GM19397 (cell line): Measurements from ENCODE around the gene CCDC134.
"Not testable (repeated sequence)": the region's sequence is repeated elsewhere in the genome, so short reads cannot be mapped to it uniquely, and the experiment has no call there.

Experiments
- ATAC-seq: cut with Tn5 transposase; IDR thresholded peaks from one replicate; pipeline ENCODE4 v1.9.1; 2021; ENCODE audit warnings: mild to moderate bottlenecking, moderate library complexity; ENCODE audit not compliant: unreplicated experiment

CCDC134 gene

DNA sequence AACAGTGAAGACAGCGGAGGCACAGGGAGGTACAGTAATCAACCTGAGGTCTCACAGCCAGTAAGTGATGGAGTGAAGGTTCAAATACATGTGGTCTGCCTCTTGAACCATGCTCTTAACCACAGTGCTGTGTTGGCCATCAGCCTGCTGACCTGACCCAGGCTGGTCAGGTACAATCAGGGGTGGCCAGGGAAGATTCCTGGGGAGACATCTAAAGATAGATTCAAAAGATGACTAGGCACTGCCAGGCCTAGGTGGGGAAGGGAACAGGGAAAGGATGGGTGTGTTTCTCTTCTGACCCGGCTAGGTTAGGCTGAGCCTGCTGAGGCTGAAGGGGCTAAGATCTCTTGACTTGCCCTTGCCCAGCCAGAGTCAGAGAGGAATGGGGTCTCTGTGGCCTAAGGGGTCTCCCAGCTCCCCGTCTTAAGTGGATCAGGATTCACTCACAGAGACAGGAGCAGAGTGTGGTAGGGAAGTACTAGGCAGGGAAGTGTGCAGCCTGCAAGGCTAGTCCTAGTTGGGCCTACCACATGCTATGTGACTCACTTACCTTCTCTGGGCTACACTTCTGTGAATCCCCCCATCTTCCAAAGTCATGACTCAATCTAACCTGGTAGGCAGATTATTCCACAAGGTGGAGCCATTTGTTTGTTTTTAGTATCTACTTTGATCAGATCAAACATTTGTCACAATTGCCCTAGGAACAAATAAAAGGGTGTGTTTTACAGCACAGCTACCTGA is 22.0 kb downstream of the CCDC134 start:
- ATAC-seq: no peak

DNA sequence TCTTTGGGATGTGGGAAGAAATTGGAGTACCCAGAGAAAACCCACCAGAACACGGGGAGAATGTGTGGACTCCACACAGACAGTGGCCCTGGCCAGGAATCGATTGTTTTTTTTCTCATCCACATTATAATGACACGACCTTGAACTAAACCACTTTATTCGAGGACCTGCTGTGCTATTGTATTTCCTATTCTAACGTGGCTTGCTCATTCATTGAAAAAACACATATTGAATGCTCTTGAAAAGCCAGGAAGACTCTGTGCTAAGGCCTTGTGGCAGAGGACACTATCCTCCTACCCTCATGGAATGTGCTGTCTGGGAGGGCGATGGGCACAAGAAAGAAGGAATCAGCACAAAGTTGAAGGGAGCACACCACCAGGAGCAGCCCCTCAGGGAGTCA is 23.3 kb downstream of the CCDC134 start:
- no peak for ATAC-seq

DNA sequence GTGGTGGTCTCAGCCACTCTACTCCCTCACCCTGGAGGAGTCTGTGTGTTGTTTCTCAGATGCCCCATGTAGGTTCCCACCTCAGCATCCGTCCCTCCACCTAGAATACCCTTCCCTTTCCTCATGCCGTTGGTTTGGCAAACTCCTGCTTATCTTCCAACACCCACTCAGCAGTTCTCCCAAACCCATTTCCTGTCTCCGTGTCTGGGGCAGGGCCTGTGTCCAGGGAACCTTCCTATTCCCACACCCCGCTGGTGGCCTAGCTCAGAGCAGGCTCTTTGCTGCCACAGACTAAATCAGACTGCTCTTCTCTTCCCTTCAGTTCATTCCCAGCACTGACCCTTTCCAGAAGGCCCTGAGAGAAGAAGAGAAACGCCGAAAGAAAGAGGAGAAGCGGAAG is 24.9 kb downstream of the CCDC134 start:
- no peak for ATAC-seq

DNA sequence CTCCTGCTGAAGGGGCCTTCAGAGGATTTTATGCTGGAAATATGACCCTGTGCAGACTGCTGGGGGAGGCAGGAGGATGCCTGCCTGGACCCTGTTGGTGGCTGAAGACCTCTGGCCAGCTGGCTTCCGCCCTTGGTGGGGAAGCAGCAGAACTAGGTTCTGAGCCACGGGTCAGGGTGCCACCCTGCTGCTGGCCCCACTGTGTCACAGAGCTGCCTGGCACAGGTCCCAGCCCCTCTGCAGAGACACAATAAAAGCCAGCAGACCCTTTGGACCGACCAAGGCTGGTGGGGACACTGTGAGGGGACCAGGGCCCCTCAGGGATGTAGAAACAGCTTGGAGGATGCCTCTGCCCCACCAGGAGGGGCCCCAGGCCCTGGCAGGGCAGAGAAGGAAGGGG is 25.5 kb downstream of the CCDC134 start:
- ATAC-seq: no peak

DNA sequence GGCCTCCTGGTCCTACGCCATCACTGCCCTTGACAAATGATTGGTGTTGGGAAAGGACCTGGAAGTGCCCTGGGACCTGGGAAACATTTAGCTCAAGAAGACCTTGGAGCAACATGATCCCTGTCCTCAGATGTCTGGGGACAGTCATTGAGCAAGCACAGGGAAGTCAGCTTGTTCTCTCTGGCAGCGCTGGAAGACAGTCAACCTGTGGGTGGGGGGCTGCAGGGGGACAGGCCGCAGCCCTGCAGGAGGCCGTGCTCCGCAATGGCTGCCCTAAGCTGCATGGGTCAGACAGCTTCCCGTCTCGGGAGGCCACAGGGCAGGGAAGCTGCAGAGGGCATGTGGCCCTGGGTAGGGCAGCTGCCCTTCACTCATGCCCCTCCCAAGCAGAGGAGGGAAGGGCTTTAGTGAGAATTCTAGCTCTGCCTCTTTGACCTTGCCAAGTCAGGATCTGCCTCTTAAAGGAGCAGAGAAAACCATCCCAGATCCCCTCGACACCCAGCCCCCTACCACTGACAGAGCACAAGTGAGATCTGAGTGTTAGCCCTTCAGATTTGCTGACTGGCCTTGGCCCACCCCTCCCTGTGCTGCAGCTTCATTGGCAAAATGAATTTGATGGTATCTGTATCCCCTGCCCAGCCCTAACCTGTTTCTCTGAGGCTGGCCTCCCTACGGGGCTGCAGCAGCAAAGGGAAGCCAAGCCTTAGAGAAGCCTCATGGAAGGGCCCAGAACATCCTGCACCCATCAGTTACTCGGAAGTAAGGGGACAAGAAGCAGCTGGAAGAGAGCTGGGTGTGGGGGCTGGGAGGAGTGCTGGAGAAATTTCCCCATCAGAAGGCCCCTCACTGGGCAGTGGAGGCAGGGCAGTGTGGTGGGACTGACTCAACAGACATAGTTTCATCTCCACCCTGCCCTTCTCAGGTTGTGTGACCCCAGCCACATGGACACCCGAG is 26.2 kb downstream of the CCDC134 start:
- ATAC-seq: no peak

DNA sequence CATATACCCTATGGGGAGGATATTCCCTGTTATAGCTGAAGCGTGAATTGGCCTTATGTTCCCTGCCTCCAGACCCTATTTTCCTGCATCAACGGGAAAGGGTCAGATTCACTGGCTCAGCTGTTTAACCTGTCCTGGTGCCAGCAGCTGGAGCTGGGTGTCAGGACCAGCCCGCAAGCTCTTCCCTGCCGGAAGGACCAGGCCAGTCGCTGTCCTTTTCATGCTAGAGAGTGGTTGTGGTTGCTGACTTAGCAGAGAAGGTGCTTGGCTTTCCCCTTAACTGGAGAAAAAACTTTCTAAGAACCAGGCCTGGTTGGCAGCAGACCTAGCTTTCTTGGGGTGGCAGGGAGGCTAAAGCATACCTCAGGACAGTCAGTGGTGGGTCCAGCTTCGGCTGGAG is 27.2 kb downstream of the CCDC134 start:
- ATAC-seq: no peak

DNA sequence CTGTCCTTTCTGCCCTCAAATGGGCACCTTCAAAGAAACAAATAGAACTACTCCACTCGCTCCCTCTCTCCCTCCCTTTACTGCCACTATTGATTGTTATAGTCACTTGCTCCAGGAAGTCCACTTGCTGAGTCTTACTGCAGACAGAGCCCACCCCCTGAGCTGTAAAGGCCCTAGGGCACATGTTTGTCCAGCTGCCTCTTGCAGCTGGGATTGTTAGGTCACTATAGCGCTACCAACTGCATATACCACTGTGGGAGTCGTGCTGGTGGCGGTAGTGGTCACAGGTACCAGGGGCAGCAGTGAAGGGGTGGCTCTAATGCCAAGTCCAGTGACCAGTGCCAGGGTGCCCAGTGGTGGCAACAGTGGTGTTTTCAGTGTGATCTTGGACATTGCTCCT is 28.0 kb downstream of the CCDC134 start:
- ATAC-seq: no peak

DNA sequence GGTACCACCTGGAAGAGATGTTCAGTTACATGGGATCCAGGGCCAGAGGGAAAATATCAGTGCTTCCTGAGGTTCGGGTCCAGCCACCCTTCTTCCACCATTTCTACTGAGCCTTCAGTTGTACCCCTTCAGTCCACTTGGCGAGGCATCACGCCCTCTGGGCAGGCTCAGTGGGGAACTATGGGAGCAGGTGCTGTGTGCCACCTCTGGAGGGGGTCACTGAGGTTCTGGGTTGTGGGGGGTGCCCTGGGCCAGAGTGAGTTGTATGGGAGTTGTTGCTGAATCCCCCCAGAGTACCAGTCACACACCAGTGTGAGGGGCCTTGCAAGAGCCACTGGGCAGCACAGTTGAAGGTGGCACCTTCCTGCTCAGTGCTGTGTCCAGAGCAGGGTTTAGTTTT is 29.7 kb downstream of the CCDC134 start:
- ATAC-seq: no peak

DNA sequence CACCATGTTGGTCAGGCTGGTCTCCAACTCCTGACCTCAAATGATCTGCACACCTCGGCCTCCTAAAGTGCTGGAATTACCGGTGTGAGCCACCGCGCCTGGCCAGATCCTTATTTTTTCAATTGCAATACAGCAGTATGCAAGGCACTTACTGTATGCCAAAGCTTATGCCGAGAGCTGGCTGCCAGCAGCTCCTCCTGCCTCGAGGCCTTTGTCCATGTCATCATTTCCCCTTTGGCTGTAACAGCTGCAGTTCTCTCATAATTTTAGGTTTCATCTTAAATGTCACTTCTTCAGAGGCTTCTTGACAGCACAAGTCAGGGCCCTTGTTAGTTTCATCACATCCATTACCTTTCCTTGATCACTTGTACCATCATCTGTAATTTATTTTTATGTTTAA is 30.9 kb downstream of the CCDC134 start:
- no peak for ATAC-seq

DNA sequence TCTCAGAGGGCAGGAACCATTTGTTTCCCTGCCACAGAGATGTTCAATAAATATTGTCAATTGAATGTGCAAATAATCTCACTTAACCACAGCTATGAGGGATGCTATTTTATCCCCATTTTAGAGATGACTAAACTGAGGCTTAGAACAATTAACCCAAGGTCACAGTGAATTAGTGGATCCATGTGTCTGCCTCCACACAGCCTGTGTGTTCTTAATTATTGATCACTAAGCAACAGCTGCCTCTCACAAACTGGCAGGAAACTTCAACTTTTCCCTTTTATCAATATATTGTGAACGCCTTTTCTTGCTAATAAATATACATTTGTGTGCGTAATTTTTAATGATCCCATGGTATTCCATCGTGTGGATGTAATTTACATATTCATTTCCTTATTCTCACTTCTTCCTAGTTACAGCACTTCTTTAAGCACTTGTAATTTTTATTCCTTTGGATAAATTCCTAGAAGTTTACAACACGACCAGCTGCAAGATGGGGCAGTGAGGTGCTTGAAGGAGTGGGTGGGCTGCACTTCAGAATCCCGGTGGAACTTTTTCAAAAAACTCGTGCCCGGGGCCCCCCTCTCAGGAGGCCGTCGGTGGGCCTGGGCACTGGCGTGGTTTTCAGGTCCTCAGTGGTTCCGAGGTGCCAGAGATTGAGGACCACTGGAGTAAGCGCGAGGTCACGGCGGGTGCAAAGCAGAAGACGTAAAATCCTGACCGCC is 31.5 kb downstream of the CCDC134 start:
- no peak for ATAC-seq

DNA sequence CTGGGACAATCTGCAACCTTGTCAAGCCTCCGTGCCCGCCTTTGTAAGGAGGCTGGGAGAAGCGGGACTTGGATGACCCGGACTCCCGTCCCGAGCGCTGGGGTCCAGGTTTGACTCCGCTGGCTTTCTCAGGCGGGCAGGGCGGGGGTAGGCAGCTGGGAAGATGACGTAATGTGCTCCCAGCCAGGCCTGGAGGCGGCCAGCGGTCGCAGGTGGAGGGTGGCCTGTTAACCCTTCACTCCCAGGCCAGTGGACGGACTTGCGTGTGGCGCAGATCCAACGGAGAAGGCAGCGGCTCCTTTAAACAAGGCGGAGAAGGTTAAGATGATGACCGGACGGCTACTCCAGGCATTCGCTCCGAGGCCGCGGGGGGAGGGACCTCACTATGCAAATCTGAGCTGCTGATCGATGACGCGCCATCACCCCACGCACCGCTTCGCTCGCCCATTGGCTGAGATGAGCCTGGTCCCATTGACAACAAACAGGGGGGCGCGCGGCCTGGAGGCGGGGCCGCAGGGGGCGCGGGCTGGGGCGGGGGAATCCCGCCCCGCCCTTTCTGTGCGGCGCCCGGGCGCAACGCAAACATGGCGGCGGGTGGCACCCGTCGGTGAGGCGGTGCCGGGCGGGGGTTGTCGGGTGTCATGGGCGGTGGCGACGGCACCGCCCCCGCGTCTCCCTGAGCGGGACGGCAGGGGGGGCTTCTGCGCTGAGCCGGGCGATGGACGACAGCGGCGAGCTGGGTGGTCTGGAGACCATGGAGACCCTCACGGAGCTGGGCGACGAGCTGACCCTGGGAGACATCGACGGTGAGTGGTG is 32.3 kb downstream of the CCDC134 start, which contains the start of gene SREBF2:
Gene SREBF2 (plus strand): TSS at position 553 of the 816 bp plus-strand sequence. CDS start 166 bp downstream, at position 719.
- peak; percentile 85 for ATAC-seq

DNA sequence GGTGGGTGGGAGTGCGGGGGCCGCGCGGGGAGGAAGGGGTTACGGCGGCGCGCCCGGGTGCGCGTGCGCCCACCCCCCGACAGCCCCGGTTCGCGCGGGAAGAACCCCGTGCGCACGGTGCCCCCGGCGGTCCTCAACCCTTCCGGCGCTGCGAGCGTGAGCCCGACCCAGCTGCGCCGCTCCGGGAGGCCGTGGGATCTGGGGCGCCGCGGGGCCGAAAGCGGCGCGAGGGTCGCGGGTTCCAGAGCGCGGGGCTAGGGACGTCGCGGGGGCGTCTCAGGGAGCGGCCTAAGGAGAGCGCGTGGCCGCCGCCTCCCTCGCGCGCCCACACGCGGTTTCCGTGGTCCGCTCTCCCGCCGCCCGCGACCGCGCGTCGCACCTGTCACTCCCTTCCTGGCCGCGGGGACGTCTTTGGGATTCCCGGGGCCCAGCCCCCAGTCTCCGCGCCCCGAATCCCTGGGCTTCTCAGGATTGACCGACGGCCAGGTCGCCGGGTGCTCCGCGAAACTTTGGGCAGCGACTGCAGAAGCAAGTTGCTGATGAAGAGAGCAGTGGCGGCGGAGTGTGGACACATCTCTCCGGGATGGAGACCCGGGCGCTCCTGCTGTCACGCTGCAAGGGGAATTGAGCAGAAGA is 33.0 kb downstream of the CCDC134 start:
- ATAC-seq: peak; percentile 14

DNA sequence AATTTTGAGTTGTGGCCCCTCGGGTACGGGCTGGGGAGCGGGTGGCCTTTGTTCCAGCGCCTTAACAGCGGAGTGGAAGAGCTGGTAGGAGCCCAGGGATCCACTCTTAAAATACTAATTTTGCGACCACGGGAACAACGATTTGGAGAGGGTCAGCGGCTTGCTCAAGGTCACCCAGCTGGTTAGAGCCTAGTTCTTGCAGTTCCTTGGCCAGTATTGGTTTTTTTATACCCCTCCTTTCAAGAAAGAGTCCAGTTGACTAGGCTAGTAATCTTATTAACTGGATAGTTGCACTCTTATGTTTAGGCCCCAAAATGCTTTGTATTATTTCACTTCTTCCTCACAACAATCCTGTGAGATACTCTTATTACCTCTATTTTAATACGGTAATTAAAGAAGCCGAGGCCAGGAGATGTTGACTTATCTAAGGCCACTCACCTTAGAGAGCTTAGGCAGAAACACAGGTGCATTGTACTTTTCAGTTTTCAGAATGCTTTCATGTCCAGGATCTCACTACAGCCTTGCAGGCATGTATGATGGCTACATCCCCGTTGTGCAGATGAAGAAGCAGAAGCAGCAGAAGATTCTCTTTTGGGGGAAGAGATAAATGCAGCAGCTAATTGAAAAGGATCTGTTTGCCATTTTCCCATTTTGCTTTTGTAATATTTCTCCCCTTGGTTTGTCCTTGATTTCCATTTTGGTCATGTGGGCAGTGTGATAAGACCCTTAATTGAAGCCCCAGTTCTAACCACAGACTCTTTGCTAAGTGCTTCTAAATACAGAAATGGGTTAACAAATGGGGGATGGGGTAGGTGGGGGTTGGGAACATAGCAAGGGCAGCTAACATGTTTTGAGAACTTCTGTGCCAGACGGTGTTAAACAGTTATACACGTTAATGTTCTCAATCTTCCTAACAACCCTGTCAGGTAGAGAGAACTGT is 33.8 kb downstream of the CCDC134 start:
- ATAC-seq: no peak

DNA sequence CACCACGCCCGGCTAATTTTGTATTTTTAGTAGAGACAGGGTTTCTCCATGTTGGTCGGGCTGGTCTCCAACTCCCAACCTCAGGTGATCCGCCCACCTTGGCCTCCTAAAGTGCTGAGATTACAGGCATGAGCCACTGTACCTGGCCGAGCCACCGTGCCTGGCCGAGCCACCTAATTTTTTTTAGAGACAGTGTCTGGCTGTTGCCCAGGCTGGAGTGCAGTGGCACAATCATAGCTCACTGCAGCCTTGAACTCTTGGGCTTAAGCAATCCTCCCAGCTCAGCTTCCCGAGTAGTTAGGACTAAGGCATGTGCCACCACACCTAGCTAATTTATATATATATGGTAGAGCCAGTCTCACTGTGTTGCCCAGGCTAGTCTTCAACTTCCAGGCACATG is 35.0 kb downstream of the CCDC134 start:
- ATAC-seq: not testable (repeated sequence)

DNA sequence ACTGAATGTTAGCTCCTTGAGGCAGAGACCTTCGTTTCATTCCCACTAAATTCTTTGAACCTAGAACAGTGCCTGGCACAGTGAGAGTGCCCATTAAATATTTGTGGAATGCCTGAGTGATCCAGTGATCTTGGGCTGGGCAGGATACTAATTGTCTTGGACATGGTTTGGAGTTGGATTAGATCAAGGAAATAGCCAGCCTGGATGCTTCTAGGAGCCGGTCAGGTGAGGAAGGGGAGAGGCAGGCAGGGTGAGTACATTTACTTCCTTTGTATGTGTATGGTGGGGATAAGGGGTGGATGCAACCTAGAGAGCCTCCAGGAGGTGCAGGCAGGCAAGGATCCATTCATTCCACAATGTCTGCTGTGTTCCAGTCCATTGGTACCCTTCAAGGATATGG is 36.1 kb downstream of the CCDC134 start:
- no peak for ATAC-seq

DNA sequence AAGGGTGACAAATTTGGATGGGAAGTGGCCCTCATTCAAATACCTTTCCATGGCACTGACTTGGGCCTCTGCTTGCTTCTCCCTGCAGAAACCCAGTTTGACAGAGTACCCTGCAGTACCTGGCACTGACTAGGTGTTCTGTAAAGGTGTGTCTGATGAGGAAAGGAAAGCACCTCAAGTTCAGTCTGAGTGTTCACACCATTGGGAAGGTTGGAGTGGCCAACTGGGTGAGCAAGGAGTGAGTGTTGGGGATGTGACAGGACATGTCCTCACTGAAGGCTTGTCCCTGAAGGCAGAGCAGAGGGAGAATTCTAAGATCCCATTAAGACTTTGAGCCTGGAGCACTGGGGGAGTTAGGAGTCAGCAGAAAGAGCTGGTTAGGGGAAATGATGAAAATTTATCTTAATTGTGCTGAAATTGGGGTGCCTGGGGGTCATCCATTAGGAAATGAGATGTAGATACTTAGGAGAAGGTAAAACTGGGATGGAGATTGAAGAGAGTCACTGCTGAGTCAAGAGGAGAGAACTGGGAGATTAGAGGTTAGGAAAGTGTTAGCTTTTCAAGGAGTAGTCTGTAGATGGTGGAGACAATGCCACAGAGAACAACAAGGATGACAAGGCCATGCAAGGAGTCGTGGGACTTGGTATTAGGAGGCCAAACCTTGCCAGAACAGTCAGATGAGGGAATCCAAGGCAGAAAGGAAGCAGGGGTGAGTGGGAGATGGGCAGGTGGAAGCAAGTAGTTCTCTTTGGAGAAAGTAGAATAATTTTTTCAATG is 38.6 kb downstream of the CCDC134 start:
- no peak for ATAC-seq

DNA sequence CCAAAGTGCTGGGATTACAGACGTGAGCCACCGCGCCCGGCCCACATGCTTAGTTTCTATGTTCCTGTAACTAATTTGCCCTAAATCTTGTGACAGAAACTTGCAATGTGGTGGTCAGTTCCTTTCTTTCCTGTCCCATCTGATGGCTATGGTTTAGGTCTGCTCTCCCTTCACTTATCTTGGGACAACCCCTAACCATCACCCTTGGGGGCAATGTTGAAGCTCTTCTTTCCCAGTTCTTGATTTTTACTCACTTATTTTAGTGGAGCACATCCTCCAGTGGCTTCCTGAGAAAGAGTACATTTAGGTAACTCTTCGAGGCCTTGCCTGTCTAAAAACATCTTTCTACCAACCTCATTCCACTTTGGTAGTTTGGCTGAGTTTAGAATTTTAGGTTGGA is 39.7 kb downstream of the CCDC134 start:
- no peak for ATAC-seq

DNA sequence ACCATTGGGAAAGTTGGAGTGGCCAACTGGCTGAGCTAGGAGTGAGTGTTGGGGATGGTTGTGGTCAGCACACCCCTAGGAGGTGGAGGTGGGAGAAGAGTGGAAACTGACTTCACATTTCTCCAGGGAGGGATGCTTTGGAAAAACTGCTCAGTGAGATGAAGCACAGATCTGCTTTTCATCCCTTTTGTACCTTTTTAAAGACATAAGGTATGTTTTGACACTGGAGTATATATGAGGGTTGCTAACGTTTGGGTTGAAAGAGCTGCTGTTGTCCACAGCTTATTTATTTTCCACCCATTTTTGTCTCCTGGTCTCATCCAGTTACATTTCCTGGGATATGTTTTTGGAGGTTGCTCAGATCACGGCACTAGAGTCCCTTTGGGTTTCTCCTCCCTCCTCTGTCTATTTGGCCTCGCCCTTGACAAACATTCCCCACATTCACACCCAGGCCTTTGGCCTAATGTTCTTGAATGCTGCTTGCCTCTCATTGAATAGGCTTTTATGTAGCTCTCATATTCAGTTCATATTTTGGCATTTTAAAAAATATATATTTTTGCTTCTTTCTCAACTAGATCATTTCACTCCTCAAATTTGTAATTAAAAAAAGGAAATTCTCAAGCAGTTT is 40.7 kb downstream of the CCDC134 start:
- no peak for ATAC-seq
